Measurements from ENCODE around the gene ANKS1A.

Gene ANKS1A

DNA sequence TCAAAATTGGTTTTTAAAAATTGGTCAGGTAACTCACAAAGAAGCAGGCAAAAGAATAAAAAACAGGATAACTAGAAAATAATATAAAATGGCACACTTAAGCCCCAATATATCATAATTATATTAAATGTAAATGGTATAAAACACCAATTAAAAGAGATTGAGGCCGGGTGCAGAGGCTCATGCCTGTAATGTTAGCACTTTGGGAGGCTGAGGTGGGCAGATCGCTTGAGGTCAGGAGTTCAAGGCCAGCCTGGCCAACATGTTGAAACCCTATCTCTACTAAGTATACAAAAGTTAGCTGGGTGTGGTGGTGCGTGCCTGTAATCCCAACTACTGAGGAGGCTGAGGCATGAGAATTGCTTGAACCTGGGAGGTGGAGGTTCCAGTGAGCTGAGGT lies 216.0 kb downstream of the ANKS1A start:
- TF ChIP-seq YY1 (IDR thresholded peaks at IDR 0.05; ENCODE audit: low read depth) (no peak), TAF1 (IDR thresholded peaks at IDR 0.05; ENCODE audit: low read depth) (no peak), CREB1 (IDR thresholded peaks at IDR 0.05; ENCODE audit: low read depth) (no peak), TCF12 (IDR thresholded peaks at IDR 0.05; ENCODE audit: low read depth) (no peak), ZBTB7A (IDR thresholded peaks at IDR 0.05; ENCODE audit: low read depth) (no peak), TEAD4 (IDR thresholded peaks at IDR 0.05) (no peak), RAD21 (IDR thresholded peaks at IDR 0.05; ENCODE audit: low read depth) (no peak), FOXM1 (IDR thresholded peaks at IDR 0.05; ENCODE audit: borderline replicate concordance, low read depth) (no peak), EGR1 (IDR thresholded peaks at IDR 0.05) (no peak), NFIC (IDR thresholded peaks at IDR 0.05) (no peak), REST (IDR thresholded peaks at IDR 0.05; ENCODE audit: low read depth) (no peak), EP300 (IDR thresholded peaks at IDR 0.05; ENCODE audit: borderline replicate concordance) (no peak)
- TF ChIP-seq, protein P1, sequence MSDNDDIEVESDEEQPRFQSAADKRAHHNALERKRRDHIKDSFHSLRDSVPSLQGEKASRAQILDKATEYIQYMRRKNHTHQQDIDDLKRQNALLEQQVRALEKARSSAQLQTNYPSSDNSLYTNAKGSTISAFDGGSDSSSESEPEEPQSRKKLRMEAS (IDR thresholded peaks at IDR 0.05): no peak

GRCh38 chr6:35108309-35108885 lies 219.3 kb downstream of the ANKS1A start:
- no peak for TF ChIP-seq ZBTB7A (IDR thresholded peaks at IDR 0.05; ENCODE audit: low read depth)
- TF ChIP-seq CREB1 (IDR thresholded peaks at IDR 0.05; ENCODE audit: low read depth): no peak
- TF ChIP-seq, protein P1 (IDR thresholded peaks at IDR 0.05): no peak
- no peak for TF ChIP-seq TCF12 (IDR thresholded peaks at IDR 0.05; ENCODE audit: low read depth)
- no peak for TF ChIP-seq FOXM1 (IDR thresholded peaks at IDR 0.05; ENCODE audit: borderline replicate concordance, low read depth)
- TF ChIP-seq REST (IDR thresholded peaks at IDR 0.05; ENCODE audit: low read depth): no peak
- no peak for TF ChIP-seq CEBPB (IDR thresholded peaks at IDR 0.05)
- TF ChIP-seq EGR1 (IDR thresholded peaks at IDR 0.05): no peak
- TF ChIP-seq TAF1 (IDR thresholded peaks at IDR 0.05; ENCODE audit: low read depth): no peak
- TF ChIP-seq EP300 (IDR thresholded peaks at IDR 0.05; ENCODE audit: borderline replicate concordance): no peak
- TF ChIP-seq, protein P2, sequence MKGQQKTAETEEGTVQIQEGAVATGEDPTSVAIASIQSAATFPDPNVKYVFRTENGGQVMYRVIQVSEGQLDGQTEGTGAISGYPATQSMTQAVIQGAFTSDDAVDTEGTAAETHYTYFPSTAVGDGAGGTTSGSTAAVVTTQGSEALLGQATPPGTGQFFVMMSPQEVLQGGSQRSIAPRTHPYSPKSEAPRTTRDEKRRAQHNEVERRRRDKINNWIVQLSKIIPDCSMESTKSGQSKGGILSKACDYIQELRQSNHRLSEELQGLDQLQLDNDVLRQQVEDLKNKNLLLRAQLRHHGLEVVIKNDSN (IDR thresholded peaks at IDR 0.05): no peak
- no peak for TF ChIP-seq RAD21 (IDR thresholded peaks at IDR 0.05; ENCODE audit: low read depth)
- TF ChIP-seq YY1 (IDR thresholded peaks at IDR 0.05; ENCODE audit: low read depth): no peak
- TF ChIP-seq NFIC (IDR thresholded peaks at IDR 0.05): no peak
- no peak for TF ChIP-seq TEAD4 (IDR thresholded peaks at IDR 0.05)

GRCh38 chr6:35120746-35121145 lies 231.7 kb downstream of the ANKS1A start:
- TF ChIP-seq REST (IDR thresholded peaks at IDR 0.05; ENCODE audit: low read depth): no peak
- no peak for TF ChIP-seq CREB1 (IDR thresholded peaks at IDR 0.05; ENCODE audit: low read depth)
- no peak for TF ChIP-seq EP300 (IDR thresholded peaks at IDR 0.05; ENCODE audit: borderline replicate concordance)
- no peak for TF ChIP-seq TCF12 (IDR thresholded peaks at IDR 0.05; ENCODE audit: low read depth)
- no peak for TF ChIP-seq TAF1 (IDR thresholded peaks at IDR 0.05; ENCODE audit: low read depth)
- TF ChIP-seq CEBPB (IDR thresholded peaks at IDR 0.05): no peak

DNA sequence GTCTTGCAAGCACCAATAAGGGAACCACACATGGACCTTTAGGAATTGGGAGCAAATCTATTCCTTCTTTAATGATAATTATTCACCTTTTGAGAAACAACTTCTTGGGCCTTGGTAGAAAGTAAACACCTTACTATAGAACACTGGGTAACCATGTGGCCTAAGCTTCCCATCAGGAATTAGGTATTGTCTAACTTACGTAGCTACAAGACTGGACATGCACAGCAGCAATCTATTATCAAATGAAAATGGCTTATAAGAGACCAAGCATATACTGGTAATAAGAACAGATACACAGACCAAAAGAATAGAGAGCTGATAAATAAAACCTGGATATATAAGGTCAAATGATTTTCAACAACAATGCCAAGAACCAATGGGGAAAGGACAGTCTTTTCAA lies 235.3 kb downstream of the ANKS1A start:
- no peak for TF ChIP-seq CREB1 (IDR thresholded peaks at IDR 0.05; ENCODE audit: low read depth)
- no peak for TF ChIP-seq TAF1 (IDR thresholded peaks at IDR 0.05; ENCODE audit: low read depth)
- no peak for TF ChIP-seq REST (IDR thresholded peaks at IDR 0.05; ENCODE audit: low read depth)
- no peak for TF ChIP-seq NFIC (IDR thresholded peaks at IDR 0.05)
- TF ChIP-seq YY1 (IDR thresholded peaks at IDR 0.05; ENCODE audit: low read depth): no peak
- TF ChIP-seq, protein P1 (IDR thresholded peaks at IDR 0.05): no peak
- TF ChIP-seq ZBTB7A (IDR thresholded peaks at IDR 0.05; ENCODE audit: low read depth): no peak
- no peak for TF ChIP-seq TEAD4 (IDR thresholded peaks at IDR 0.05)
- no peak for TF ChIP-seq TCF12 (IDR thresholded peaks at IDR 0.05; ENCODE audit: low read depth)
